ENCODE data around the gene NR5A1. TPM values are rescaled to one million over a fixed set of nuclear protein-coding genes. Genes with fewer than 3 reads are reported as not detected.

Gene NR5A1
- total RNA-seq, 2 experiments from 2014 or later = not detected

GRCh38 chr9:124500028-124500795 is 7.0 kb downstream of the NR5A1 start:
- no peak overlapping the region for H3K27ac Mint-ChIP-seq
- H3K9me3 Mint-ChIP-seq = no peaks in the 10 kb centered on the region
- CTCF ChIA-PET = no interaction called here
- no peaks in the 10 kb centered on the region for H3K36me3 Mint-ChIP-seq (ENCODE audit: low read depth)
- no peak overlapping the region for H3K4me3 Mint-ChIP-seq
- H3K4me1 Mint-ChIP-seq = peaks cover 12% of the 10 kb centered on the region
- no peak for DNase-seq
- POLR2A ChIA-PET = no interaction called here
- peaks cover 18% of the 10 kb centered on the region for H3K27me3 Mint-ChIP-seq

- no peaks in the 10 kb centered on the region for H3K36me3 Mint-ChIP-seq (ENCODE audit: low read depth)
- ChIA-PET CTCF (no interaction called here), POLR2A (no interaction called here)
- H3K9me3 Mint-ChIP-seq = no peaks in the 10 kb centered on the region
- H3K27ac Mint-ChIP-seq = no peak overlapping the region
- peaks cover 16% of the 10 kb centered on the region for H3K27me3 Mint-ChIP-seq
- no peak overlapping the region for H3K4me3 Mint-ChIP-seq
- H3K4me1 Mint-ChIP-seq = peaks cover 12% of the 10 kb centered on the region
- no peak for DNase-seq
Measured at GRCh38 chr9:124499216-124499615, 8.0 kb downstream of the NR5A1 start.

GRCh38 chr9:124498499-124499146 is 8.6 kb downstream of the NR5A1 start:
- H3K27ac Mint-ChIP-seq = no peak overlapping the region
- peaks cover 11% of the 10 kb centered on the region for H3K27me3 Mint-ChIP-seq
- H3K4me1 Mint-ChIP-seq = peaks cover 8% of the 10 kb centered on the region
- H3K4me3 Mint-ChIP-seq = no peak overlapping the region
- no peaks in the 10 kb centered on the region for H3K36me3 Mint-ChIP-seq (ENCODE audit: low read depth)
- POLR2A ChIA-PET = no interaction called here
- CTCF ChIA-PET = no interaction called here
- no peaks in the 10 kb centered on the region for H3K9me3 Mint-ChIP-seq
- DNase-seq = no peak

- no peak for DNase-seq
- no peaks in the 10 kb centered on the region for H3K36me3 Mint-ChIP-seq (ENCODE audit: low read depth)
- ChIA-PET CTCF (no interaction called here), POLR2A (no interaction called here)
- H3K9me3 Mint-ChIP-seq = no peaks in the 10 kb centered on the region
- H3K4me1 Mint-ChIP-seq = peaks cover 8% of the 10 kb centered on the region
- H3K4me3 Mint-ChIP-seq = no peak overlapping the region
- H3K27me3 Mint-ChIP-seq = peaks cover 8% of the 10 kb centered on the region
- no peak overlapping the region for H3K27ac Mint-ChIP-seq
Measured at GRCh38 chr9:124498040-124498439, 9.2 kb downstream of the NR5A1 start.

- DNase-seq = no peak
- Mint-ChIP-seq H3K27me3 (peaks cover 7% of the 10 kb centered on the region), H3K9me3 (no peaks in the 10 kb centered on the region), H3K36me3 (ENCODE audit: low read depth) (no peaks in the 10 kb centered on the region), H3K27ac (no peak overlapping the region), H3K4me1 (peaks cover 8% of the 10 kb centered on the region), H3K4me3 (no peak overlapping the region)
- POLR2A ChIA-PET = no interaction called here
- CTCF ChIA-PET = no interaction called here
Measured at GRCh38 chr9:124497441-124497840, 9.8 kb downstream of the NR5A1 start.

- H3K4me1 Mint-ChIP-seq = peaks cover 8% of the 10 kb centered on the region
- H3K36me3 Mint-ChIP-seq (ENCODE audit: low read depth) = no peaks in the 10 kb centered on the region
- no peak overlapping the region for H3K4me3 Mint-ChIP-seq
- DNase-seq = no peak
- no peak overlapping the region for H3K27ac Mint-ChIP-seq
- CTCF ChIA-PET = no interaction called here
- POLR2A ChIA-PET = no interaction called here
- H3K27me3 Mint-ChIP-seq = peaks cover 2% of the 10 kb centered on the region
- H3K9me3 Mint-ChIP-seq = no peaks in the 10 kb centered on the region
Measured at GRCh38 chr9:124496463-124496862, 10.7 kb downstream of the NR5A1 start.

- H3K4me1 Mint-ChIP-seq = peaks cover 8% of the 10 kb centered on the region
- no peak for DNase-seq
- no peak overlapping the region for H3K4me3 Mint-ChIP-seq
- POLR2A ChIA-PET = interaction anchor here (0.6 kb wide), 1 partner anchor 62 kb away, joined by 3 read pairs; no protein-coding TSS in a partner anchor
- CTCF ChIA-PET = no interaction called here
- H3K27me3 Mint-ChIP-seq = peaks cover 2% of the 10 kb centered on the region
- H3K36me3 Mint-ChIP-seq (ENCODE audit: low read depth) = no peaks in the 10 kb centered on the region
- H3K27ac Mint-ChIP-seq = no peak overlapping the region
- no peaks in the 10 kb centered on the region for H3K9me3 Mint-ChIP-seq
Measured at GRCh38 chr9:124496075-124496449, 11.1 kb downstream of the NR5A1 start.

GRCh38 chr9:124495126-124496074 is 11.8 kb downstream of the NR5A1 start:
- ChIA-PET POLR2A (interaction anchor here (0.6 kb wide), 1 partner anchor 61 kb away, joined by 3 read pairs; no protein-coding TSS in a partner anchor), CTCF (no interaction called here)
- H3K9me3 Mint-ChIP-seq = no peaks in the 10 kb centered on the region
- no peaks in the 10 kb centered on the region for H3K36me3 Mint-ChIP-seq (ENCODE audit: low read depth)
- no peak overlapping the region for H3K4me3 Mint-ChIP-seq
- DNase-seq = no peak
- peaks cover 2% of the 10 kb centered on the region for H3K27me3 Mint-ChIP-seq
- no peak overlapping the region for H3K27ac Mint-ChIP-seq
- H3K4me1 Mint-ChIP-seq = peaks cover 5% of the 10 kb centered on the region

- DNase-seq = no peak
- Mint-ChIP-seq H3K4me1 (peaks cover 5% of the 10 kb centered on the region), H3K9me3 (no peaks in the 10 kb centered on the region), H3K27ac (no peak overlapping the region), H3K4me3 (no peak overlapping the region), H3K27me3 (peaks cover 3% of the 10 kb centered on the region), H3K36me3 (ENCODE audit: low read depth) (no peaks in the 10 kb centered on the region)
- CTCF ChIA-PET = no interaction called here
- POLR2A ChIA-PET = no interaction called here
Measured at GRCh38 chr9:124493794-124494479, 13.3 kb downstream of the NR5A1 start.

- Mint-ChIP-seq H3K4me3 (no peak overlapping the region), H3K4me1 (peaks cover 5% of the 10 kb centered on the region), H3K36me3 (ENCODE audit: low read depth) (no peaks in the 10 kb centered on the region), H3K27me3 (peaks cover 3% of the 10 kb centered on the region), H3K27ac (no peak overlapping the region), H3K9me3 (no peaks in the 10 kb centered on the region)
- ChIA-PET CTCF (no interaction called here), POLR2A (no interaction called here)
- DNase-seq = no peak
Measured at GRCh38 chr9:124493218-124493617, 14.0 kb downstream of the NR5A1 start.

GRCh38 chr9:124492818-124493217 is 14.4 kb downstream of the NR5A1 start:
- Mint-ChIP-seq H3K9me3 (no peaks in the 10 kb centered on the region), H3K27me3 (peaks cover 3% of the 10 kb centered on the region), H3K36me3 (ENCODE audit: low read depth) (no peaks in the 10 kb centered on the region), H3K27ac (no peak overlapping the region), H3K4me1 (peaks cover 5% of the 10 kb centered on the region), H3K4me3 (no peak overlapping the region)
- no peak for DNase-seq
- CTCF ChIA-PET = no interaction called here
- POLR2A ChIA-PET = no interaction called here

- no peak for DNase-seq
- peaks cover 3% of the 10 kb centered on the region for H3K27me3 Mint-ChIP-seq
- H3K36me3 Mint-ChIP-seq (ENCODE audit: low read depth) = no peaks in the 10 kb centered on the region
- ChIA-PET CTCF (no interaction called here), POLR2A (no interaction called here)
- H3K27ac Mint-ChIP-seq = no peak overlapping the region
- no peaks in the 10 kb centered on the region for H3K9me3 Mint-ChIP-seq
- peaks cover 5% of the 10 kb centered on the region for H3K4me1 Mint-ChIP-seq
- H3K4me3 Mint-ChIP-seq = no peak overlapping the region
Measured at GRCh38 chr9:124491049-124491975, 15.9 kb downstream of the NR5A1 start.

Measured in activated CD4-positive, alpha-beta memory T cell treated with anti-CD3 and anti-CD28 coated beads, Interleukin-2, amount 10 ng/mL, durations not matched to agents 7 days and 5 days (primary cell).